ENCODE data around the gene GRXCR1.

Gene GRXCR1

DNA sequence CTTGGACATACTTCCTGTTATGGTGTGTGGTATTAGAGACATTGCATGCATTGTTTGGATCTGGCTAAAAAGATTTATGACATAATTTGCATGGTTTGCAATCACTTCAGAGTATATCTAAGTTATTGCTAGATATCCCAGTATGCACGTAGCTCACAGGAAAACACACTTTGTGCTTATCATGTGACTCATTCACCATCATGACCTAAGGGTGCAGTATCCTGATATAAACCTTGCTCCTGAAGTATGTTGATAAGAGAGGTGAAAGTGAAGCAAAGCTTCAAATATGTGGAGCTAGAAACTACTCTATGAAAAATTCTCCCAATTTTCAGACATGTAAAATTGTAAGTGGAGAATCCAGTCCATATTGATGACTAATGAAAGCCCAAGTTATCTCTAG lies 46.9 kb upstream of the GRXCR1 start:
- no peaks in the 10 kb centered on the region for H3K9me3 ChIP-seq (ENCODE audit: control insufficient read depth, insufficient read depth, low read depth, low read length)
- no peaks in the 10 kb centered on the region for H3K4me1 ChIP-seq (ENCODE audit: control insufficient read depth, insufficient read depth, low read length)
- H3K36me3 ChIP-seq (ENCODE audit: control insufficient read depth in 2 of 2, insufficient read depth in 1 of 2, low read length in 2 of 2), result no peaks in the 10 kb centered on the region
- POLR2A ChIA-PET, result no interaction called here
- no peak for TF ChIP-seq YY1 (tag by site-specific recombination; IDR thresholded peaks at IDR 0.05)
- TF ChIP-seq OSR2 (tag by site-specific recombination; IDR thresholded peaks at IDR 0.05), result no peak
- TF ChIP-seq ZNF830 (tag by site-specific recombination; IDR thresholded peaks at IDR 0.05; ENCODE audit: low read depth), result no peak
- no peak for TF ChIP-seq ZNF211 (tag by site-specific recombination; IDR thresholded peaks at IDR 0.05; ENCODE audit: low read depth)
- no peak for TF ChIP-seq BCL11B (tag by site-specific recombination; IDR thresholded peaks at IDR 0.05; ENCODE audit: low read depth)
- no peak for TF ChIP-seq ZFP37 (tag by site-specific recombination; IDR thresholded peaks at IDR 0.05)
- TF ChIP-seq ZNF549 (tag by site-specific recombination; IDR thresholded peaks at IDR 0.05), result no peak
- no peak overlapping the region for H3K27ac ChIP-seq (ENCODE audit: extremely low read depth, low read depth, low read length)
- H3K4me3 ChIP-seq (ENCODE audit: low read depth, low read length), result no peak overlapping the region
- CTCF ChIA-PET, result interaction anchor here (0.6 to 1.2 kb wide), 3 partner anchors 77 to 815 kb away, joined by 4 to 5 read pairs (median 5); no protein-coding TSS in a partner anchor

DNA sequence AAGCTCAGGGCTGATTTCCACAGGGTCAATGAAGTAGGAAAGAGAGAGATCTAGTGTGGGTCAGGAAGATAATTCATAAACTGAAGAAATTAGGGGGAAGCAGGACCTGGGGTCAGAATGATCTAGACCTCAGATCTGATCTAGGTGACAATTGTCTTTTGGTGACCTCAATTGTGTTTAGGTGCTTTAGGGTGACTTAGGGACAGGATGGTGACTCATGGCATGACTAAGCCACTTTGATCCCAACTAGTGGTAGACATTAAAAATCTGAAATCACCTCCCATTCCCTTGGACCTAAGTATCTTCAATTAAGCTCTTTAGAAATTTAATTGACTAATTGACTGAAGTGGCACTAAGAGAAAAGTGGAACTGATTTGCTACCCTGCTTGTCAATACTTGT lies 36.7 kb upstream of the GRXCR1 start:
- Histone ChIP-seq H3K27ac (ENCODE audit: extremely low read depth, low read depth, low read length) (no peak overlapping the region), H3K9me3 (ENCODE audit: control insufficient read depth, insufficient read depth, low read depth, low read length) (no peaks in the 10 kb centered on the region), H3K36me3 (ENCODE audit: control insufficient read depth in 2 of 2, insufficient read depth in 1 of 2, low read length in 2 of 2) (no peaks in the 10 kb centered on the region), H3K4me3 (ENCODE audit: low read depth, low read length) (no peak overlapping the region), H3K4me1 (ENCODE audit: control insufficient read depth, insufficient read depth, low read length) (no peaks in the 10 kb centered on the region)
- ChIA-PET CTCF (interaction anchor here (1.7 kb wide), 1 partner anchor 9 kb away, joined by 4 read pairs; no protein-coding TSS in a partner anchor), POLR2A (no interaction called here)
- TF ChIP-seq ZNF558 (tag by site-specific recombination; IDR thresholded peaks at IDR 0.05) (no peak), BCL11B (tag by site-specific recombination; IDR thresholded peaks at IDR 0.05; ENCODE audit: low read depth) (no peak), ZNF175 (tag by site-specific recombination; IDR thresholded peaks at IDR 0.05) (no peak), ZNF654 (tag by site-specific recombination; IDR thresholded peaks at IDR 0.05; ENCODE audit: low read depth) (no peak), ZNF138 (tag by site-specific recombination; IDR thresholded peaks at IDR 0.05; ENCODE audit: borderline replicate concordance) (no peak), ZNF626 (tag by site-specific recombination; IDR thresholded peaks at IDR 0.05) (no peak), ZNF629 (tag by site-specific recombination; IDR thresholded peaks at IDR 0.05) (no peak)
- TF ChIP-seq, protein P1, sequence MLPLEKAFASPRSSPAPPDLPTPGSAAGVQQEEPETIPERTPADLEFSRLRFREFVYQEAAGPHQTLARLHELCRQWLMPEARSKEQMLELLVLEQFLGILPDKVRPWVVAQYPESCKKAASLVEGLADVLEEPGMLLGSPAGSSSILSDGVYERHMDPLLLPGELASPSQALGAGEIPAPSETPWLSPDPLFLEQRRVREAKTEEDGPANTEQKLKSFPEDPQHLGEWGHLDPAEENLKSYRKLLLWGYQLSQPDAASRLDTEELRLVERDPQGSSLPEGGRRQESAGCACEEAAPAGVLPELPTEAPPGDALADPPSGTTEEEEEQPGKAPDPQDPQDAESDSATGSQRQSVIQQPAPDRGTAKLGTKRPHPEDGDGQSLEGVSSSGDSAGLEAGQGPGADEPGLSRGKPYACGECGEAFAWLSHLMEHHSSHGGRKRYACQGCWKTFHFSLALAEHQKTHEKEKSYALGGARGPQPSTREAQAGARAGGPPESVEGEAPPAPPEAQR (tag by site-specific recombination; IDR thresholded peaks at IDR 0.05), result no peak
- TF ChIP-seq, protein P2, sequence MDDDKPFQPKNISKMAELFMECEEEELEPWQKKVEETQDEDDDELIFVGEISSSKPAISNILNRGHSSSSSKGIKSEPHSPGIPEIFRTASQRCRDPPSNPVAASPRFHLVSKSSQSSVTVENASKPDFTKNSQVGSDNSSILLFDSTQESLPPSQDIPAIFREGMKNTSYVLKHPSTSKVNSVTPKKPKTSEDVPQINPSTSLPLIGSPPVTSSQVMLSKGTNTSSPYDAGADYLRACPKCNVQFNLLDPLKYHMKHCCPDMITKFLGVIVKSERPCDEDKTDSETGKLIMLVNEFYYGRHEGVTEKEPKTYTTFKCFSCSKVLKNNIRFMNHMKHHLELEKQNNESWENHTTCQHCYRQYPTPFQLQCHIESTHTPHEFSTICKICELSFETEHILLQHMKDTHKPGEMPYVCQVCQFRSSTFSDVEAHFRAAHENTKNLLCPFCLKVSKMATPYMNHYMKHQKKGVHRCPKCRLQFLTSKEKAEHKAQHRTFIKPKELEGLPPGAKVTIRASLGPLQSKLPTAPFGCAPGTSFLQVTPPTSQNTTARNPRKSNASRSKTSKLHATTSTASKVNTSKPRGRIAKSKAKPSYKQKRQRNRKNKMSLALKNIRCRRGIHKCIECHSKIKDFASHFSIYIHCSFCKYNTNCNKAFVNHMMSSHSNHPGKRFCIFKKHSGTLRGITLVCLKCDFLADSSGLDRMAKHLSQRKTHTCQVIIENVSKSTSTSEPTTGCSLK (tag by site-specific recombination; IDR thresholded peaks at IDR 0.05), result no peak
- TF ChIP-seq, protein P3, sequence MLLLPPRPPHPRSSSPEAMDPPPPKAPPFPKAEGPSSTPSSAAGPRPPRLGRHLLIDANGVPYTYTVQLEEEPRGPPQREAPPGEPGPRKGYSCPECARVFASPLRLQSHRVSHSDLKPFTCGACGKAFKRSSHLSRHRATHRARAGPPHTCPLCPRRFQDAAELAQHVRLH (tag by site-specific recombination; IDR thresholded peaks at IDR 0.05), result no peak

DNA sequence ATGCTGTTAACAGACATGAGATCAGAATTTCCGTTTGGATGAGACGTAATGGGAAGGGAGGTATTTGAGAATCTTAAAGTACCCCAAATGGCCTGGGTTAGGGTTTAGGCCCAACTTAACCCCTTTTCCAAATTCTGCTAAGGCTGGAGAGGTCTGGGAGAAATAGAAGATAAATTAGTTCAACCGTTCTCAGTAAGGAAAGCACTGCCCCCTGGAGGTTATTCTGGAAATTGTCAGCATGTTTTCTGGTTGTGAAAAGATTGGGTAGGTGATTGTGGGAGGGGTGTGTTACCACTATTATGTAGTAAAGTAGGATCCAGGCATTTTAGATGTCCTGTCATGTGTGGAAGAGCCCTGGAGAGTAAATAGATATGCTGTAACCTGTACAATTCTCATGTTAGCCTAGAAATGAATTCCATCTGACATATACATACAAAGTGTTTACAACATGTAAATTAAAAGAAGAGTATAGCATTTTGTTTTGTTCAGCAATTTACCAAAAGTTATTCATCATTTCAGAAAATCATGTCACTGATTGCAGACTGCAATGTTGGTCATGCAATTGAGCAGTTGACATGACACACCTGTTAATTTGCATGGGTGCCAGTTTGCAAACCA lies 26.8 kb upstream of the GRXCR1 start:
- CTCF ChIA-PET, result interaction anchor here (0.7 to 2.8 kb wide), 5 partner anchors 11 to 1146 kb away, joined by 3 to 19 read pairs (median 4); no protein-coding TSS in a partner anchor

More for the DNA sequence above, 26.8 kb upstream of the GRXCR1 start:
- no peaks in the 10 kb centered on the region for H3K9me3 ChIP-seq (ENCODE audit: control insufficient read depth, insufficient read depth, low read depth, low read length)
- TF ChIP-seq ZSCAN16 (tag by site-specific recombination; IDR thresholded peaks at IDR 0.05), result no peak
- no peak for TF ChIP-seq ZNF585B (tag by site-specific recombination; IDR thresholded peaks at IDR 0.05)
- no peak for TF ChIP-seq HOXC10 (CRISPR knock-in tag; IDR thresholded peaks at IDR 0.05)
- TF ChIP-seq BCL11B (tag by site-specific recombination; IDR thresholded peaks at IDR 0.05; ENCODE audit: low read depth), result no peak
- no peak for TF ChIP-seq BCL11A (tag by site-specific recombination; IDR thresholded peaks at IDR 0.05; ENCODE audit: low read depth)
- no peak for TF ChIP-seq REPIN1 (tag by site-specific recombination; IDR thresholded peaks at IDR 0.05; ENCODE audit: low read depth)
- TF ChIP-seq ZNF654 (tag by site-specific recombination; IDR thresholded peaks at IDR 0.05; ENCODE audit: low read depth), result peak; percentile 48
- no peak for TF ChIP-seq ZNF391 (tag by site-specific recombination; IDR thresholded peaks at IDR 0.05; ENCODE audit: borderline replicate concordance, low read depth)
- no peak overlapping the region for H3K4me3 ChIP-seq (ENCODE audit: low read depth, low read length)
- no peaks in the 10 kb centered on the region for H3K36me3 ChIP-seq (ENCODE audit: control insufficient read depth in 2 of 2, insufficient read depth in 1 of 2, low read length in 2 of 2)
- POLR2A ChIA-PET, result no interaction called here
- no peaks in the 10 kb centered on the region for H3K4me1 ChIP-seq (ENCODE audit: control insufficient read depth, insufficient read depth, low read length)
- no peak overlapping the region for H3K27ac ChIP-seq (ENCODE audit: extremely low read depth, low read depth, low read length)

All from HEK293 (cell line).